Keratinocyte (primary cell): ENCODE data around the gene COMMD3.

ENCODE experiments used
- EZH2 ChIP-seq: IDR thresholded peaks from one replicate; pipeline ENCODE4 v1.6.1; 2012; ENCODE audit warnings: inconsistent platforms, mild to moderate bottlenecking, low read length, moderate library complexity
- TF ChIP-seq, protein P1 (sequence below), 3 experiments: IDR thresholded peaks in 1 of 3; conservative IDR thresholded peaks in 1 of 3; optimal IDR thresholded peaks in 1 of 3; 2 replicates in 2 of 3; 3 replicates in 1 of 3; pipeline versions ENCODE3 to v1.5.1; 2011; ENCODE audit warnings: low read length in 3 of 3, mild to moderate bottlenecking in 3 of 3, moderate library complexity in 2 of 3, control low read depth in 1 of 3, inconsistent platforms in 1 of 3; ENCODE audit not compliant: insufficient read depth in 2 of 3; ENCODE audit errors: extremely low read depth in 1 of 3

GRCh38 chr10:22332116-22332692 lies 16.0 kb downstream of the COMMD3 start:
- TF ChIP-seq, protein P1, sequence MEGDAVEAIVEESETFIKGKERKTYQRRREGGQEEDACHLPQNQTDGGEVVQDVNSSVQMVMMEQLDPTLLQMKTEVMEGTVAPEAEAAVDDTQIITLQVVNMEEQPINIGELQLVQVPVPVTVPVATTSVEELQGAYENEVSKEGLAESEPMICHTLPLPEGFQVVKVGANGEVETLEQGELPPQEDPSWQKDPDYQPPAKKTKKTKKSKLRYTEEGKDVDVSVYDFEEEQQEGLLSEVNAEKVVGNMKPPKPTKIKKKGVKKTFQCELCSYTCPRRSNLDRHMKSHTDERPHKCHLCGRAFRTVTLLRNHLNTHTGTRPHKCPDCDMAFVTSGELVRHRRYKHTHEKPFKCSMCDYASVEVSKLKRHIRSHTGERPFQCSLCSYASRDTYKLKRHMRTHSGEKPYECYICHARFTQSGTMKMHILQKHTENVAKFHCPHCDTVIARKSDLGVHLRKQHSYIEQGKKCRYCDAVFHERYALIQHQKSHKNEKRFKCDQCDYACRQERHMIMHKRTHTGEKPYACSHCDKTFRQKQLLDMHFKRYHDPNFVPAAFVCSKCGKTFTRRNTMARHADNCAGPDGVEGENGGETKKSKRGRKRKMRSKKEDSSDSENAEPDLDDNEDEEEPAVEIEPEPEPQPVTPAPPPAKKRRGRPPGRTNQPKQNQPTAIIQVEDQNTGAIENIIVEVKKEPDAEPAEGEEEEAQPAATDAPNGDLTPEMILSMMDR (optimal IDR thresholded peaks at IDR 0.05 in 1 of 3, IDR thresholded peaks at IDR 0.05 in 1 of 3, conservative IDR thresholded peaks at IDR 0.05 in 1 of 3; ENCODE audit: extremely low read depth in 1 of 3, insufficient read depth in 2 of 3, low read length in 3 of 3), result no peak
- no peak for TF ChIP-seq EZH2
